Thyroid gland (tissue), 4 donors: ENCODE measurements around the gene HSPE1.

Experiments used
- CTCF ChIP-seq, 6 experiments: fragments of 200-600 bp in 3 of 6; fragments of 450-650 bp in 3 of 6; sonication (generic) in 3 of 6; IDR thresholded peaks; one replicate each; pipeline ENCODE4 v1.5.1; 2016 to 2019; ENCODE audit warnings: antibody characterized with exemption in 6 of 6, mild to moderate bottlenecking in 2 of 6, inconsistent platforms in 1 of 6, moderate library complexity in 1 of 6
- POLR2A ChIP-seq, 2 donors: fragments of 450-650 bp; IDR thresholded peaks; one replicate each; pipeline ENCODE4 v1.6.1; 2017; ENCODE audit warnings: antibody characterized with exemption in 2 of 2, mild to moderate bottlenecking in 2 of 2, moderate library complexity in 1 of 2

- TF ChIP-seq CTCF (IDR thresholded peaks at IDR 0.05) (no peak), POLR2A (IDR thresholded peaks at IDR 0.05) (no peak)
These were observed 17.0 kb downstream of the HSPE1 start for GRCh38 chr2:197517150-197517549.
